Prostate gland (tissue), 2 donors: ENCODE results near the gene ARPIN.

Source experiments
- POLR2A ChIP-seq: fragments of 450-650 bp; IDR thresholded peaks from one replicate; pipeline ENCODE4 v1.6.1; 2016; ENCODE audit warnings: antibody characterized with exemption, mild to moderate bottlenecking
- POLR2AphosphoS5 ChIP-seq: sonication (generic); formaldehyde crosslinking; IDR thresholded peaks from one replicate; pipeline ENCODE4 v1.6.1; 2017; ENCODE audit warnings: antibody characterized with exemption
- TF ChIP-seq, protein P1 (sequence below), 4 experiments: fragments of 200-600 bp in 2 of 4; fragments of 450-650 bp in 2 of 4; sonication (generic) in 2 of 4; IDR thresholded peaks; 1 replicate in 3 of 4; 2 replicates in 1 of 4; pipeline ENCODE4 v1.5.1; 2016 to 2019; ENCODE audit warnings: antibody characterized with exemption in 4 of 4, mild to moderate bottlenecking in 2 of 4, moderate library complexity in 2 of 4

DNA sequence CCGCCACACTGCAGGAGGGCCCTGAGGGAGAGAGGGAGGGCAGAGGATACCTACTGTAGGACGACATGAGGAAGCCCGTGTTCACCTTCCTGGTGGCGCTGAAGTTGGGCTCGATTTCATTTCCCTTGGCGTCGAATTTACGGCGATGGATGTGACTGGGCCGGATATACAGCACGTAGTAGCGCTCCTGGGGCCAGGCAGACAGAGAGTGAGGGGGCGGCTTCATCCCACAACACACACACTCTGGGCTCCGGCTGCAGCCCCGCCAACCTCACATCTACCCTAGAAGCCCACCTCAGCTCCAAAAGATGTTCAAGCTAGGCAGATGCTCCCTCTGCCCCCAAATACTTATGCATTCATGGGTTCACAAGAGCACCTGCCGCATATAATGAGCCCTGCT, 4.5 kb downstream of the ARPIN start:
- TF ChIP-seq, protein P1, sequence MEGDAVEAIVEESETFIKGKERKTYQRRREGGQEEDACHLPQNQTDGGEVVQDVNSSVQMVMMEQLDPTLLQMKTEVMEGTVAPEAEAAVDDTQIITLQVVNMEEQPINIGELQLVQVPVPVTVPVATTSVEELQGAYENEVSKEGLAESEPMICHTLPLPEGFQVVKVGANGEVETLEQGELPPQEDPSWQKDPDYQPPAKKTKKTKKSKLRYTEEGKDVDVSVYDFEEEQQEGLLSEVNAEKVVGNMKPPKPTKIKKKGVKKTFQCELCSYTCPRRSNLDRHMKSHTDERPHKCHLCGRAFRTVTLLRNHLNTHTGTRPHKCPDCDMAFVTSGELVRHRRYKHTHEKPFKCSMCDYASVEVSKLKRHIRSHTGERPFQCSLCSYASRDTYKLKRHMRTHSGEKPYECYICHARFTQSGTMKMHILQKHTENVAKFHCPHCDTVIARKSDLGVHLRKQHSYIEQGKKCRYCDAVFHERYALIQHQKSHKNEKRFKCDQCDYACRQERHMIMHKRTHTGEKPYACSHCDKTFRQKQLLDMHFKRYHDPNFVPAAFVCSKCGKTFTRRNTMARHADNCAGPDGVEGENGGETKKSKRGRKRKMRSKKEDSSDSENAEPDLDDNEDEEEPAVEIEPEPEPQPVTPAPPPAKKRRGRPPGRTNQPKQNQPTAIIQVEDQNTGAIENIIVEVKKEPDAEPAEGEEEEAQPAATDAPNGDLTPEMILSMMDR (IDR thresholded peaks at IDR 0.05), result no peak
- no peak for TF ChIP-seq POLR2A
- no peak for TF ChIP-seq POLR2AphosphoS5
